H54 (cell line): ENCODE data around the gene CLNS1A.

Experiments
- DNase-seq: peaks from one replicate; pipeline ENCODE4 v3.0.0; 2011; ENCODE audit warnings: low spot score, mixed read lengths; ENCODE audit not compliant: insufficient read length
- FAIRE-seq: peaks from 3 replicates; lab custom pipeline; 2011; peaks lifted over from hg19 to GRCh38; lab: Jason Lieb, UNC
- POLR2A ChIP-seq: IDR thresholded peaks from 2 replicates; pipeline ENCODE4 v1.6.1; 2011; ENCODE audit warnings: low read depth, mild to moderate bottlenecking, low read length

Gene CLNS1A, protein sequence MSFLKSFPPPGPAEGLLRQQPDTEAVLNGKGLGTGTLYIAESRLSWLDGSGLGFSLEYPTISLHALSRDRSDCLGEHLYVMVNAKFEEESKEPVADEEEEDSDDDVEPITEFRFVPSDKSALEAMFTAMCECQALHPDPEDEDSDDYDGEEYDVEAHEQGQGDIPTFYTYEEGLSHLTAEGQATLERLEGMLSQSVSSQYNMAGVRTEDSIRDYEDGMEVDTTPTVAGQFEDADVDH

DNA sequence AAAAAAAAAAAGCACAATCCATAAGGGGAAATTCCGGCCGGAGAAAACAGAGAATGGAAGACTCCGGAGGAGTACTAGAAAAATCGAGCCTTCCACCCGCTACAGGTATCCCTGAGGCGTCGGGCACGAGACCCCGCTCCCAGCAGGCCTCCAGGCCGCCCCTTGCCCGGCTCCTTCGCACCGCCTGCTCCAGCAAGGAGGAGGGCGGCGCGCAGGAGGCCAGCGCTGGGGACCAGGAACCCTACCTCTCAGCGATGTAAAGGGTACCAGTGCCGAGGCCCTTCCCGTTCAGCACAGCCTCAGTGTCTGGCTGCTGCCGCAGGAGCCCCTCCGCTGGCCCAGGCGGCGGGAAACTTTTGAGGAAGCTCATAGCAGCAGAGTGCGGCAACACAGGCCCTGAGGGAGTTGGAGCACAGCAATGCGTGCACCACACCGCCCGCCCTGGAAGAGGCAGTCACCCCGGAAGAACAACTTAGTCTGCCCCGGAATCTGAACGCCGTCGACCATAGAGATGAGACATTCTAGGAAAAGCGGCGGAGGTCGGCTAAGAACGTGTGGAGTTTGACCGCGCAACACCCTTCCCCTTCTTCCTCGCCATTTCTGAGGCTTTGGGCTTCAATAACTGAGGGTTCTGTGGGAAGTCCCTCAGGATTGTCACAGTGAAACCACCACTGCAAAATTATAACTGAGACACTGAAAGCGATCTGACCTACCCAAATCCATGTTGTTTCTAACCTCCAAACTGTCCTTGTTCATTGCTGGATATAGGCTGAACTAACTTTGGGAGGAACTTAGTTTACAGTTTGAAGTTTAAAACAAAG lies at the start of gene CLNS1A:
CLNS1A (minus strand) TSS at position 450 of the 821 bp plus-strand sequence; CDS start at position 370, 80 bp downstream.
- peak; percentile 88 for TF ChIP-seq POLR2A
- FAIRE-seq (peak; percentile 43), DNase-seq (peak; percentile 72)

DNA sequence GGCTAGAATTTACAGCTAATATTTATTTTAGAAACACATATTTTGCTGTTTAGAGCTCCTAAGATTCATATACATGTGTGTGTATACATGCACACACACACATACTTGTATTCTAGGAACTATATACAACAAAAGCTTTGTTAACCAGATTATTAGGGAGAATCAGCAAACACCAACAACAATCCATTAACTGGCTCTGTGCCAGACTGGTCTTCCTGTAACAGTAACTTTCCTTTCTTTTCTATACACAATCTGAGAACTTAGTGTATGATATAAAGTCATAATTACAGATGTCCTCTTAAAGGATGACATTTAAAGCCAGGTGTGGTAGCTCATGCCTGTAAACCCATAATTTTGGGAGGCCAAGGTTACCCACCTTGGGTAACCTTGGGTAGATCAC lies 49.5 kb upstream of the CLNS1A start:
- FAIRE-seq, result no peak
- no peak for DNase-seq
- TF ChIP-seq POLR2A, result no peak

GRCh38 chr11:77677138-77677537 lies 39.5 kb upstream of the CLNS1A start:
- FAIRE-seq (no peak), DNase-seq (no peak)
- TF ChIP-seq POLR2A, result no peak

GRCh38 chr11:77672264-77672663 lies 34.7 kb upstream of the CLNS1A start:
- no peak for TF ChIP-seq POLR2A
- peak; percentile 33 for DNase-seq
- peak; percentile 85 for FAIRE-seq

DNA sequence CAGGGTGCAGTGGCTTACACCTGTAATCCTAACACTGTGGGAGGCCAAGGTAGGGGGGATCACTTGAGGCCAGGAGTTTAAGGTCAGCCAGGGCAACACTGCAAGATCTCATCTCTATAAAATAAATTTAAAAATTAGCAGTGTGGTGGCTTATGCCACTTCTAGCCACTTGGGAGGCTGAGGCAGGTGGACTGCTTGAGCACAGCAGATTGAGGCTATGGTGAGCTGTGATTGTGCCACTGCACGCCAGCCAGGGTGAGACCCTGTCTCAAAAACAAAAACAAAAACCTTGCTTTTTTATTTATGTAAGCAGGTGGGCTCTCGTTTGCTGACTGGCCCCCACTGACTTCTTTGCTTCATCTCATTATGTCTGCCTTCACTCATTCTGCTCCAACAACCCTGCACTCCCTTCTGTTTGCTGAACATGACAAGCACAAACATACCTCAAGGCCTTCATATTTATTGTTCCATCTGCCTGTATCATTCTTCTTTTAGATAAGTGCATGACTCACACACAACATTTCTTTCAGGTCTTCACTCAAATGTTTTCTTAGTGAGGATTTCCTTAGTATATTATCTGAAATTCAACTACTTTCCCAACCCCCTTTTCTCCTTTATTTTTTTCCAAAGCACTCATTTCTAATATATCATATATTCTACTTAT lies 32.4 kb upstream of the CLNS1A start:
- no peak for DNase-seq
- TF ChIP-seq POLR2A, result no peak
- FAIRE-seq, result no peak

DNA sequence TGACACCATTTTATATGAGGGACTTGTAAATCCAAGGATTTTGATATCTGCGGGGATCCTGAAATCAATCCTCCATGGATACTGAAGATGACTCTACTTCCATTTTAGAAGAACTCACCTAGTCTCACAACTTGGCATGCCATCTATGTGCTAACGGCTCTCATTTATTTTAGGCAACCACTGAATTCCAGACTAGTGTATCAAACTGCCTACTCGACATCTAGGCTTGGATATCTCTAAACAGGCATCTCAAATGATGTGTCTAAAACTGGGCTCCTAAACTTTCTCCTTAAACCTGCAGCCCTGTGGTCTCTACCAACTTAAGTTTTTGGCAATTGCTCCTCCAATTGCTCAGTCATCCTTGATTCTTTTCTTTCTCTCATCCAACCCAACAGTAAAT lies 31.2 kb upstream of the CLNS1A start:
- no peak for TF ChIP-seq POLR2A
- FAIRE-seq (no peak), DNase-seq (no peak)

- no peak for DNase-seq
- no peak for FAIRE-seq
- TF ChIP-seq POLR2A, result no peak
Measured at GRCh38 chr11:77665240-77665965, 27.8 kb upstream of the CLNS1A start.

DNA sequence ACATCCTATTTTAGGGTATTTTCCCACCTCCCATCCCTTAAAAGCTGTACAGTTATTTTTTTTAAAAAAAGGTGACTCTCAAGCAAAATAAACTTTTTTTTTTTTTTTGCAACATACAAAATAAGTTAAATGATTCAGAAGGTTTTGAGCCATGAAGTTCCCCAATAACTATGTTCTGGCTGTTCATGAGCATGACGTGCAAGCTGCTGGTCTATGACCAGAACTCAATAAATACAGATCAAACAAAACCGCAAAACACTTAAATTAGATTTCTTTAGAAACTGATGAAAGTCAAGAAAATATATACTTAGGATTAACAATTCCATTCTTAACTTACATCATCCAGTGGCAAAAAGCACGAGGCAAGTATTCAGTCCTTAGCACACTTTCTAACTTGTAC lies 24.1 kb upstream of the CLNS1A start:
- no peak for TF ChIP-seq POLR2A
- FAIRE-seq (no peak), DNase-seq (no peak)

DNA sequence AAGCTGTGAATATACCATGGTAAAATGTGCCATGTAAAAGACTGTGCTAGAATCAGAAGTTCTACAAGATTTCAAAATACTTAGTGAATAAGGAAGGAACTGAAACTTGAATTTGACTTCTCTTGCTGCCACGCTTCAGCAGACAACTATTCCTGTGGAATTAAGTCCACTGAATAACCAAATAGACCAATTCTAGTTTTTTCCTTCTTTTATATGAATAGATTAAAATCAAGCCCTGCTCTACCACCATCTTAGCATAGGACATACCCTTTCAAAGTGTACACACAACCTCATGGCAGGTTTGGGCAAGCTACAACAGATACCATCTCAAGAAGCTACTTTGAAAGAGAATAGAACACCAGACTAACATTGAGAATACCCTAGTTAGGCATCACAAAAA lies 23.4 kb upstream of the CLNS1A start:
- no peak for FAIRE-seq
- DNase-seq, result no peak
- no peak for TF ChIP-seq POLR2A

DNA sequence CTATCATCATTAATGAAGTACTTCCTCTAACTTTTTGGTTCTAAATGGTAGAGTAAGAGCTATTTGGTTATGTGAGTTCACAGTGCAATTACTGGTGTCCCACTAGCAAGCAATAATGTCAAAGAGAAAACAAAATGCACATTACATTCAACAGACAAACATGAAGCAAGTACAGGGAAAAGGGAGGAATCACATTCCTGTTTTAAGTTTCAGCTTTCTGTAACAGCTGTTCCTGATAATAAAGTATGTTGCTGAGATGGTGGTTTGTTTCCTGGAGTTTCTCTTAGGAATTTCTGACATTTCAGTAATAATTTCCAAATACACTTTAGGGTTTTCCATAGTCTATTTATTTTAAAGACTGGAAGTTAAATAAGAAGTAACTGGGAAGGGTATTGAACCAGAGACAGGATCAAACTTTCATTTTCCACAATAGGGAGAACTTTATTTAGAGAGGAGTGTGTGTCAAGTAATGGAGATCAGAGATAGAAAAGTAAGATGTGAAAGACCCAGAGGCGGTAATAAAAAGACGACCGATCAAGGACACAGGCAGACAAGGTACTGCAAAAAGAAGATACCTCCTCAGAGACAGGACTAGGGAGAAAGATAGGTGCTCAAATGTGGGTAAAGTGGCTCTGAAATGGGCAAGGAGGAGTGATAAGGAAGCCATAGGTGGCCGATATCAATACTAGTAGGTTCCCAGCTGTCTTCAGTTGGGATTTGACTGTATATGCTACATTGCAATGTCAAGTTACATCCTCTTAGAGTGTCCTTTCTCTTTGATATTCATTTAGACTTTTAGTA lies 20.8 kb upstream of the CLNS1A start:
- DNase-seq (no peak), FAIRE-seq (no peak)
- TF ChIP-seq POLR2A, result no peak

GRCh38 chr11:77656362-77656761 lies 18.8 kb upstream of the CLNS1A start:
- no peak for TF ChIP-seq POLR2A
- DNase-seq, result no peak
- no peak for FAIRE-seq

DNA sequence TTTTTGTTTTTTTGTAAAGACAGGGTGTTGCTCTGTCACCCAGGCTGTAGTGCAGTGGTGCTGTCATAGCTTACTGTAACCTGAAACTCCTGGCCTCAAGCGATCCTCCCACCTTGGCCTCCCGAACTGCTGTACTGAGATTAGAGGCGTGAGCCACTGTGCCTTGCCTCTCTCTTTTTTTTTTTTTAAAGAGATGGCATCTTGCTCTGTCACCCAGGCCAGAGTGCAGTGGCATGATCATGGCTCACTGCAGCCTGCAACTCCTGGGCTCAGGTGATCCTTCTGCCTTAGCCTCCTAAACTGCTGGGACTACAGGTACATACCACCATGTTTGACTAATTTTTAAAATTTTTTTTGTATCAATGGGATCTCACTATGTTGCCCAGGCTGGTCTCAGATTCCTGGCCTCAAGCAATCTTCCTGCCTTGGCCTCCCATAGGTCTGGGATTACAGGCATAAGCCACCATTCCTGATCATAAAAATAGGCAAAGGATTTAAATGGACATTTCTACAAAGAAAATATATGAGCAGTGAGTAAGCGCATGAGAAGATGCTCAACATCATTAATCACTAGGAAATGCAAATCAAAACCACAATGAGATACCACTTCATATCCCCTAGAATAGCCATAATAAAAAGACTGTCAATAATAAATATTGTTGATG lies 17.3 kb upstream of the CLNS1A start:
- DNase-seq (no peak), FAIRE-seq (no peak)
- no peak for TF ChIP-seq POLR2A
